Measurements from ENCODE around the gene CCIN.
"Not testable (repeated sequence)": the region's sequence is repeated elsewhere in the genome, so short reads cannot be mapped to it uniquely, and the experiment has no call there.

GRCh38 chr9:36159509-36159908 is 9.7 kb upstream of the CCIN start:
- TF ChIP-seq, protein P1, sequence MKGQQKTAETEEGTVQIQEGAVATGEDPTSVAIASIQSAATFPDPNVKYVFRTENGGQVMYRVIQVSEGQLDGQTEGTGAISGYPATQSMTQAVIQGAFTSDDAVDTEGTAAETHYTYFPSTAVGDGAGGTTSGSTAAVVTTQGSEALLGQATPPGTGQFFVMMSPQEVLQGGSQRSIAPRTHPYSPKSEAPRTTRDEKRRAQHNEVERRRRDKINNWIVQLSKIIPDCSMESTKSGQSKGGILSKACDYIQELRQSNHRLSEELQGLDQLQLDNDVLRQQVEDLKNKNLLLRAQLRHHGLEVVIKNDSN (CRISPR knock-in tag; IDR thresholded peaks at IDR 0.05) = not testable (repeated sequence)
- TF ChIP-seq RORB (CRISPR knock-in tag; IDR thresholded peaks at IDR 0.05); CTCF (IDR thresholded peaks at IDR 0.05); ZNF121 (CRISPR knock-in tag; IDR thresholded peaks at IDR 0.05); HMGA2 (CRISPR knock-in tag; IDR thresholded peaks at IDR 0.05): not testable (repeated sequence)
- TF ChIP-seq, protein P2, sequence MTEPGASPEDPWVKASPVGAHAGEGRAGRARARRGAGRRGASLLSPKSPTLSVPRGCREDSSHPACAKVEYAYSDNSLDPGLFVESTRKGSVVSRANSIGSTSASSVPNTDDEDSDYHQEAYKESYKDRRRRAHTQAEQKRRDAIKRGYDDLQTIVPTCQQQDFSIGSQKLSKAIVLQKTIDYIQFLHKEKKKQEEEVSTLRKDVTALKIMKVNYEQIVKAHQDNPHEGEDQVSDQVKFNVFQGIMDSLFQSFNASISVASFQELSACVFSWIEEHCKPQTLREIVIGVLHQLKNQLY (CRISPR knock-in tag; IDR thresholded peaks at IDR 0.05) = not testable (repeated sequence)
- TF ChIP-seq, protein P3, sequence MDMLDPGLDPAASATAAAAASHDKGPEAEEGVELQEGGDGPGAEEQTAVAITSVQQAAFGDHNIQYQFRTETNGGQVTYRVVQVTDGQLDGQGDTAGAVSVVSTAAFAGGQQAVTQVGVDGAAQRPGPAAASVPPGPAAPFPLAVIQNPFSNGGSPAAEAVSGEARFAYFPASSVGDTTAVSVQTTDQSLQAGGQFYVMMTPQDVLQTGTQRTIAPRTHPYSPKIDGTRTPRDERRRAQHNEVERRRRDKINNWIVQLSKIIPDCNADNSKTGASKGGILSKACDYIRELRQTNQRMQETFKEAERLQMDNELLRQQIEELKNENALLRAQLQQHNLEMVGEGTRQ (CRISPR knock-in tag; IDR thresholded peaks at IDR 0.05) = not testable (repeated sequence)
- TF ChIP-seq, protein P4, sequence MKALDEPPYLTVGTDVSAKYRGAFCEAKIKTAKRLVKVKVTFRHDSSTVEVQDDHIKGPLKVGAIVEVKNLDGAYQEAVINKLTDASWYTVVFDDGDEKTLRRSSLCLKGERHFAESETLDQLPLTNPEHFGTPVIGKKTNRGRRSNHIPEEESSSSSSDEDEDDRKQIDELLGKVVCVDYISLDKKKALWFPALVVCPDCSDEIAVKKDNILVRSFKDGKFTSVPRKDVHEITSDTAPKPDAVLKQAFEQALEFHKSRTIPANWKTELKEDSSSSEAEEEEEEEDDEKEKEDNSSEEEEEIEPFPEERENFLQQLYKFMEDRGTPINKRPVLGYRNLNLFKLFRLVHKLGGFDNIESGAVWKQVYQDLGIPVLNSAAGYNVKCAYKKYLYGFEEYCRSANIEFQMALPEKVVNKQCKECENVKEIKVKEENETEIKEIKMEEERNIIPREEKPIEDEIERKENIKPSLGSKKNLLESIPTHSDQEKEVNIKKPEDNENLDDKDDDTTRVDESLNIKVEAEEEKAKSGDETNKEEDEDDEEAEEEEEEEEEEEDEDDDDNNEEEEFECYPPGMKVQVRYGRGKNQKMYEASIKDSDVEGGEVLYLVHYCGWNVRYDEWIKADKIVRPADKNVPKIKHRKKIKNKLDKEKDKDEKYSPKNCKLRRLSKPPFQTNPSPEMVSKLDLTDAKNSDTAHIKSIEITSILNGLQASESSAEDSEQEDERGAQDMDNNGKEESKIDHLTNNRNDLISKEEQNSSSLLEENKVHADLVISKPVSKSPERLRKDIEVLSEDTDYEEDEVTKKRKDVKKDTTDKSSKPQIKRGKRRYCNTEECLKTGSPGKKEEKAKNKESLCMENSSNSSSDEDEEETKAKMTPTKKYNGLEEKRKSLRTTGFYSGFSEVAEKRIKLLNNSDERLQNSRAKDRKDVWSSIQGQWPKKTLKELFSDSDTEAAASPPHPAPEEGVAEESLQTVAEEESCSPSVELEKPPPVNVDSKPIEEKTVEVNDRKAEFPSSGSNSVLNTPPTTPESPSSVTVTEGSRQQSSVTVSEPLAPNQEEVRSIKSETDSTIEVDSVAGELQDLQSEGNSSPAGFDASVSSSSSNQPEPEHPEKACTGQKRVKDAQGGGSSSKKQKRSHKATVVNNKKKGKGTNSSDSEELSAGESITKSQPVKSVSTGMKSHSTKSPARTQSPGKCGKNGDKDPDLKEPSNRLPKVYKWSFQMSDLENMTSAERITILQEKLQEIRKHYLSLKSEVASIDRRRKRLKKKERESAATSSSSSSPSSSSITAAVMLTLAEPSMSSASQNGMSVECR (CRISPR knock-in tag; IDR thresholded peaks at IDR 0.05; ENCODE audit: borderline replicate concordance) = not testable (repeated sequence)
